GM18517 (cell line): Measurements from ENCODE around the gene SPC24.
"Not testable (repeated sequence)": the region's sequence is repeated elsewhere in the genome, so short reads cannot be mapped to it uniquely, and the experiment has no call there.

Experiments used
- ATAC-seq: cut with Tn5 transposase; IDR thresholded peaks from one replicate; pipeline ENCODE4 v1.9.1; 2021; ENCODE audit warnings: mild to moderate bottlenecking, moderate library complexity; ENCODE audit not compliant: unreplicated experiment

SPC24 gene

GRCh38 chr19:11098327-11098726, 57.3 kb downstream of the SPC24 start:
- ATAC-seq, result no peak

GRCh38 chr19:11097367-11097766, 58.2 kb downstream of the SPC24 start:
- ATAC-seq, result not testable (repeated sequence)

GRCh38 chr19:11096210-11096841, 59.3 kb downstream of the SPC24 start:
- ATAC-seq, result peak; percentile 72
